Measurements from ENCODE around the gene VAPB. TPM values are rescaled to one million over a fixed set of nuclear protein-coding genes. Genes with fewer than 3 reads are reported as not detected.

The VAPB gene
- polyA plus RNA-seq, 3 donors: 8.5 to 14.3 (median 10.1) TPM

- H3K4me3 ChIP-seq (replicated peaks in 1 of 3; ENCODE audit: low read depth in 2 of 3, low read length in 3 of 3): no peak overlapping the region
- H3K9me3 ChIP-seq (replicated peaks in 1 of 2; ENCODE audit: control insufficient read depth in 1 of 2, insufficient read depth in 1 of 2, low read length in 2 of 2): no peaks in the 10 kb centered on the region
- no peaks in the 10 kb centered on the region for H4K20me1 ChIP-seq (ENCODE audit: insufficient read depth, low read length)
- H3K27ac ChIP-seq (ENCODE audit: low read depth in 1 of 2, low read length in 2 of 2): no peak overlapping the region
- H3K4me3 Mint-ChIP-seq: no peak overlapping the region
- no peaks in the 10 kb centered on the region for H3K36me3 ChIP-seq (replicated peaks in 1 of 2; ENCODE audit: control insufficient read depth in 1 of 2, insufficient read depth in 2 of 2, low read length in 2 of 2)
- 91% methylated on average over 12 of the region's 12 CpGs for WGBS (ENCODE audit: insufficient coverage)
- no peaks in the 10 kb centered on the region for H3K4me1 ChIP-seq (ENCODE audit: control insufficient read depth in 1 of 2, insufficient read depth in 2 of 2, low read length in 2 of 2)
- H3K36me3 Mint-ChIP-seq: no peaks in the 10 kb centered on the region
- no peaks in the 10 kb centered on the region for H3K9me3 Mint-ChIP-seq
- no peak for DNase-seq
- H3K4me2 ChIP-seq (replicated peaks; ENCODE audit: extremely low read depth, low read length, poor library complexity, severe bottlenecking): no peak overlapping the region
- H3K27me3 ChIP-seq (ENCODE audit: control insufficient read depth in 2 of 2, insufficient read depth in 2 of 2, low read length in 2 of 2): peaks cover 0 to 2% of the 10 kb centered on the region in 2 donors
- no peak overlapping the region for H3K27ac Mint-ChIP-seq
- peaks cover 8 to 31% (median 12%) of the 10 kb centered on the region in 3 donors for H3K27me3 Mint-ChIP-seq (ENCODE audit: low read depth in 3 of 3)
- no peak overlapping the region for H2AFZ ChIP-seq (ENCODE audit: insufficient read depth, low read depth, low read length, poor library complexity, severe bottlenecking)
- intact Hi-C loops (cut with micrococcal nuclease): no loop called here
- H3K4me1 Mint-ChIP-seq: no peaks in the 10 kb centered on the region
- H3K9ac ChIP-seq (ENCODE audit: insufficient read depth, low read length, poor library complexity, severe bottlenecking): no peak overlapping the region
- TF ChIP-seq CTCF (IDR thresholded peaks at IDR 0.05): no peak
- H3K79me2 ChIP-seq (ENCODE audit: insufficient read depth, low read length): no peaks in the 10 kb centered on the region
Measured at GRCh38 chr20:58469616-58470015, 80.6 kb downstream of the VAPB start.

DNA sequence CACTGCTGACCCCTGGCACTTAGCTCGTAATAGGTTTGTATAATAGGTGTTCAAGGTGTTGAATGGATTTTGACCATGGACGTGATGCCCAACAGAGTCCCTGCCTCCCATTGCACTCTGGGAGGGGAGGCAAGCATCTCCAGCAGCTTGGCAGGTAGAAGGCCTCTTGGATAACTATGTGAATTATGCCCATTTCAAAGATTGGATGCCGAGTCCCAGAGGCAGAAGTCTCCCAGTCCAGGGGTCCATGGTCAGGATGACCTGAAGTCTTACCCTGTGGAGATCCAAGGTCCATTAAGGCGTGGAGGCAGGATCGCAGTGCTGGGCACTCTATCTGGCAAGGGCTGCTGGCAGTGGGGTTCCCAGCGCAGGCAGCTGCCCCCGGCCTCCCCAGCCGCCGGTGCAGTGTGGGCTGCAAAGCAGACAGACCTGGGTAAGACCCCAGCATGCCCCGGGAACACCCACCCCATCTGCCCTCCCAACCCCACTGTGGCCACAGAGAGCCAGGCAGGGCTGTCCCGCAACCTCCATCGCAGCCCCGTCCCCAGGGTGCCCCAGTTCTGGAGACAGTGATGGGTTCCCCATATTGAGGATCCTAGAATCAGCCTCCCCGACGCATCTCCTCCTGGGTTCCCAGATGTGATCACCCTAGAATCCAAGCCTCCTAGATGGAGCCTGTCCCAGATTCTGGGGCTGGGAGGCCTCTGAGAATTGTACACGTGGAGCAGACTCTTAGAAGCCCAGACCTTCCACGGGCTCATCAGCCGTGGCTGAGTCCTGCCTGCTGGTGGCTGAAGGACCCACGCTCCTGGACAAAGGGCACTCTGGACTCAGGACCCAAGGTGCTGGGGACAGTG is 81.5 kb downstream of the VAPB start:
- 94% methylated on average over 13 of the region's 19 CpGs for WGBS (ENCODE audit: insufficient coverage)
- Histone ChIP-seq H2AFZ (ENCODE audit: insufficient read depth, low read depth, low read length, poor library complexity, severe bottlenecking) (no peak overlapping the region), H3K27ac (ENCODE audit: low read depth in 1 of 2, low read length in 2 of 2) (no peak overlapping the region), H3K79me2 (ENCODE audit: insufficient read depth, low read length) (no peaks in the 10 kb centered on the region), H3K4me2 (replicated peaks; ENCODE audit: extremely low read depth, low read length, poor library complexity, severe bottlenecking) (no peak overlapping the region), H3K36me3 (replicated peaks in 1 of 2; ENCODE audit: control insufficient read depth in 1 of 2, insufficient read depth in 2 of 2, low read length in 2 of 2) (no peaks in the 10 kb centered on the region), H3K4me1 (ENCODE audit: control insufficient read depth in 1 of 2, insufficient read depth in 2 of 2, low read length in 2 of 2) (no peaks in the 10 kb centered on the region), H3K9ac (ENCODE audit: insufficient read depth, low read length, poor library complexity, severe bottlenecking) (no peak overlapping the region), H3K27me3 (ENCODE audit: control insufficient read depth in 2 of 2, insufficient read depth in 2 of 2, low read length in 2 of 2) (peaks cover 0 to 2% of the 10 kb centered on the region in 2 donors), H3K9me3 (replicated peaks in 1 of 2; ENCODE audit: control insufficient read depth in 1 of 2, insufficient read depth in 1 of 2, low read length in 2 of 2) (no peaks in the 10 kb centered on the region), H3K4me3 (replicated peaks in 1 of 3; ENCODE audit: low read depth in 2 of 3, low read length in 3 of 3) (no peak overlapping the region), H4K20me1 (ENCODE audit: insufficient read depth, low read length) (no peaks in the 10 kb centered on the region)
- Mint-ChIP-seq H3K27me3 (ENCODE audit: low read depth in 3 of 3) (peaks cover 6 to 30% (median 7%) of the 10 kb centered on the region in 3 donors), H3K36me3 (no peaks in the 10 kb centered on the region), H3K9me3 (no peaks in the 10 kb centered on the region), H3K4me3 (no peak overlapping the region), H3K4me1 (no peaks in the 10 kb centered on the region), H3K27ac (no peak overlapping the region)
- DNase-seq: no peak
- no peak for TF ChIP-seq CTCF (IDR thresholded peaks at IDR 0.05)
- intact Hi-C loops (cut with micrococcal nuclease): no loop called here

All from CD14-positive monocyte (primary cell).